Esophagus mucosa (tissue), 1 donor: Measurements from ENCODE around the gene GRM1. TPM values are rescaled to one million over a fixed set of nuclear protein-coding genes. Genes with fewer than 3 reads are reported as not detected.

ENCODE experiments used
- total RNA-seq: library from RNA; stranded (reverse); gene quantifications from one replicate; pipeline ENCODE4 v1.2.4, GENCODE V29; 2023
- donor health status: DM: yes; HTN: yes; CAD: no.

Gene GRM1
- total RNA-seq, 1 donor from 2014 or later, result not detected

Other genes with a start within 250 kb of the GRM1 start
- gene FBXO30, start 214.3 kb upstream of the GRM1 start, total RNA-seq, result 3.8 TPM
- 7.9 TPM for gene SHPRH, start 64.7 kb upstream of the GRM1 start, total RNA-seq